ENCODE data around the gene HIP1. TPM values are rescaled to one million over a fixed set of nuclear protein-coding genes. Genes with fewer than 3 reads are reported as not detected.

Gene HIP1
- total and polyA plus RNA-seq, 2 of the 4 experiments (the other 2 are of a cell fraction): 6.8 to 10.0 TPM

GRCh38 chr7:75578081-75578480 lies 160.7 kb downstream of the HIP1 start:
- Histone ChIP-seq H3K9ac (ENCODE audit: low read depth, low read length) (no peak overlapping the region), H3K23ac (ENCODE audit: low read depth, low read length) (no peak overlapping the region), H3K4ac (ENCODE audit: low read depth, low read length) (no peak overlapping the region), H2BK5ac (ENCODE audit: low read depth, low read length, poor library complexity, severe bottlenecking) (no peak overlapping the region), H4K20me1 (ENCODE audit: insufficient read depth, low read length) (no peaks in the 10 kb centered on the region; the same call in 1 of the 2 replicates), H2BK120ac (ENCODE audit: low read depth, low read length) (no peak overlapping the region), H3K9me1 (ENCODE audit: insufficient read depth, low read length) (peaks cover 10% of the 10 kb centered on the region; the same call in 1 of the 2 replicates), H3K4me3 (ENCODE audit: insufficient read depth, low read depth, low read length) (no peak overlapping the region), H4K91ac (ENCODE audit: insufficient read depth, low read depth, low read length) (no peak overlapping the region), H3K36me3 (ENCODE audit: control insufficient read depth, insufficient read depth, low read length) (peaks cover 21% of the 10 kb centered on the region), H3K18ac (ENCODE audit: low read depth, low read length) (no peak overlapping the region), H2AK5ac (ENCODE audit: low read depth, low read length) (no peak overlapping the region), H3K4me2 (ENCODE audit: low read depth, low read length) (no peak overlapping the region), H3K27ac (ENCODE audit: insufficient read depth, low read length) (no peak overlapping the region), H4K8ac (ENCODE audit: low read depth in 2 of 2, low read length in 2 of 2) (no peak overlapping the region), H3K27me3 (ENCODE audit: control insufficient read depth, insufficient read depth, low read length) (no peaks in the 10 kb centered on the region), H2BK15ac (ENCODE audit: low read depth, low read length) (no peak overlapping the region), H2AFZ (replicated peaks; ENCODE audit: low read length, poor library complexity) (no peak overlapping the region), H2BK20ac (ENCODE audit: low read depth, low read length) (no peak overlapping the region), H2AK9ac (replicated peaks; ENCODE audit: low read depth, low read length, poor library complexity) (no peak overlapping the region), H3K79me1 (ENCODE audit: low read depth in 1 of 2, low read length in 2 of 2) (no peaks in the 10 kb centered on the region), H3K4me1 (ENCODE audit: control insufficient read depth, insufficient read depth, low read length) (no peaks in the 10 kb centered on the region), H3K14ac (replicated peaks; ENCODE audit: low read depth, low read length) (no peak overlapping the region), H3K9me3 (ENCODE audit: control insufficient read depth, insufficient read depth, low read length) (no peaks in the 10 kb centered on the region), H3K56ac (ENCODE audit: extremely low read depth, insufficient read depth, low read length) (no peak overlapping the region), H4K5ac (ENCODE audit: low read depth, low read length) (no peak overlapping the region)
- ATAC-seq (ENCODE audit: low read depth) (no peak), DNase-seq (no peak)
- POLR2A ChIA-PET (ENCODE audit: unreplicated experiment): no interaction called here
- WGBS, 2 experiments (ENCODE audit: extremely low coverage in 2 of 2, insufficient read length in 1 of 2): no CpG with 5 or more reads among the region's 7 CpGs
- intact Hi-C loops (cut with micrococcal nuclease) (no loop called here), in situ Hi-C loops (cut with MboI; ENCODE audit: low sequenced_read_pairs) (no loop called here), dilution Hi-C loops (cut with HindIII; ENCODE audit: low sequenced_read_pairs, unreplicated experiment) (no loop called here)
- CTCF ChIA-PET: no interaction called here
- no TSS peak for BruUV-seq (replicated peaks)
- TF ChIP-seq RFX5 (IDR thresholded peaks at IDR 0.05; ENCODE audit: low read depth, low read length): no peak
- TF ChIP-seq FOS (IDR thresholded peaks at IDR 0.05; ENCODE audit: low read depth, low read length): no peak
- no peak for TF ChIP-seq POLR2A (IDR thresholded peaks at IDR 0.05; ENCODE audit: low read depth, low read length)
- TF ChIP-seq USF2 (IDR thresholded peaks at IDR 0.05; ENCODE audit: low read depth, low read length): no peak
- no peak for TF ChIP-seq MXI1 (IDR thresholded peaks at IDR 0.05; ENCODE audit: borderline replicate concordance, low read depth, low read length)
- TF ChIP-seq BHLHE40 (IDR thresholded peaks at IDR 0.05; ENCODE audit: low read depth, low read length): no peak
- TF ChIP-seq ELK1 (IDR thresholded peaks at IDR 0.05; ENCODE audit: borderline replicate concordance, low read depth, low read length): no peak
- no peak for TF ChIP-seq NFE2L2 (IDR thresholded peaks at IDR 0.05; ENCODE audit: low read depth, low read length)
- TF ChIP-seq RAD21 (IDR thresholded peaks at IDR 0.05; ENCODE audit: low read length): no peak
- TF ChIP-seq RCOR1 (IDR thresholded peaks at IDR 0.05; ENCODE audit: insufficient replicate concordance, low read length): no peak
- no peak for TF ChIP-seq CEBPB (IDR thresholded peaks at IDR 0.05; ENCODE audit: low read depth, low read length)
- TF ChIP-seq MAZ (IDR thresholded peaks at IDR 0.05; ENCODE audit: borderline replicate concordance, low read depth, low read length): no peak
- no peak for TF ChIP-seq MAFK (IDR thresholded peaks at IDR 0.05; ENCODE audit: low read depth, low read length)
- no peak for TF ChIP-seq CHD1 (IDR thresholded peaks at IDR 0.05; ENCODE audit: low read depth, low read length)
- no peak for TF ChIP-seq SMC3 (IDR thresholded peaks at IDR 0.05; ENCODE audit: low read depth, low read length)
- TF ChIP-seq, protein P1, sequence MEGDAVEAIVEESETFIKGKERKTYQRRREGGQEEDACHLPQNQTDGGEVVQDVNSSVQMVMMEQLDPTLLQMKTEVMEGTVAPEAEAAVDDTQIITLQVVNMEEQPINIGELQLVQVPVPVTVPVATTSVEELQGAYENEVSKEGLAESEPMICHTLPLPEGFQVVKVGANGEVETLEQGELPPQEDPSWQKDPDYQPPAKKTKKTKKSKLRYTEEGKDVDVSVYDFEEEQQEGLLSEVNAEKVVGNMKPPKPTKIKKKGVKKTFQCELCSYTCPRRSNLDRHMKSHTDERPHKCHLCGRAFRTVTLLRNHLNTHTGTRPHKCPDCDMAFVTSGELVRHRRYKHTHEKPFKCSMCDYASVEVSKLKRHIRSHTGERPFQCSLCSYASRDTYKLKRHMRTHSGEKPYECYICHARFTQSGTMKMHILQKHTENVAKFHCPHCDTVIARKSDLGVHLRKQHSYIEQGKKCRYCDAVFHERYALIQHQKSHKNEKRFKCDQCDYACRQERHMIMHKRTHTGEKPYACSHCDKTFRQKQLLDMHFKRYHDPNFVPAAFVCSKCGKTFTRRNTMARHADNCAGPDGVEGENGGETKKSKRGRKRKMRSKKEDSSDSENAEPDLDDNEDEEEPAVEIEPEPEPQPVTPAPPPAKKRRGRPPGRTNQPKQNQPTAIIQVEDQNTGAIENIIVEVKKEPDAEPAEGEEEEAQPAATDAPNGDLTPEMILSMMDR (conservative IDR thresholded peaks at IDR 0.05; ENCODE audit: low read depth, low read length): no peak
